GM18861 (cell line): ENCODE results near the gene RALGPS1.

ENCODE experiments used
- ATAC-seq: cut with Tn5 transposase; IDR thresholded peaks from one replicate; pipeline ENCODE4 v1.9.1; 2021; ENCODE audit not compliant: unreplicated experiment

Gene RALGPS1

DNA sequence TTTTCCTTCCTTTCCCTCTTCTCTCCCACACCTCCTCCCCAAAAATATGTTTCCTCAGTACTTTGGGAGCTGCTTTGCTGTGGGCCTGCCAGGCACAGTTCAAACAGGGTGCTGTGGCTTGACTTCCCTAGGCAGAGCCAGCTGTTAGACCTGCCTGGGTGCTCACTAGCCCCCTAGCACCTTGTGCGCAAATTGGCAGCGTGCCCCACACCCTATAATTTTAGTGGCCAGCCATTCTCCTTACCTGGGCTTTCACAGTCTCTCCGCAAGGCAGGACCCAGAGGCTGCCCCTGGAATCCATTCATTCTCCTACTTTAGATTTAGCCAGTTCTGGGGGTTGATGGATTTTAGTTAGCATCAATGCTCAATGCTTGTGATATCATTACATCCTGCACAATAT lies 135.6 kb downstream of the RALGPS1 start:
- no peak for ATAC-seq

DNA sequence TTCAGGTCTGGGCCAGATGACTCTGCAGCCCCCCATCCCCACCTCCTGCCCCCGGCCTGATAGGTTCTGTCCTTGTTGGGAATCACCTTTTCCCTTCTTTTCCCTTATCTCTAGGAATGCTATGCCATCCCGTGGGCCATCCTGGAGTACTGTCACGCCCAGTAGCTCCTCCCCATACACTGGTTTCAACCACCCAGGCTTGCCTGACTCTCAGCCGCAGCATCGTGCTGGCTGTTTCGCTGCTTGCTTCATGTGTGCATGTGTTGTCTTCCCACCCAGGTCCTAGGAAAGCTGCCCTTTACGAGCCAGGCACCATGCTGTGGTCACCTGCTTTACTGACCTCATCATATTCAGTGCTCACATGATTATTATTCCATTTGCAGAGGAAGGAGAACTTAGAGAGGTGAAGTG lies 136.0 kb downstream of the RALGPS1 start:
- no peak for ATAC-seq

GRCh38 chr9:127051881-127052595 lies 137.5 kb downstream of the RALGPS1 start:
- ATAC-seq = no peak

- ATAC-seq = no peak
Measured at GRCh38 chr9:127053057-127053821, 138.7 kb downstream of the RALGPS1 start.

GRCh38 chr9:127053960-127054359 lies 139.4 kb downstream of the RALGPS1 start:
- no peak for ATAC-seq

GRCh38 chr9:127055745-127056402 lies 141.3 kb downstream of the RALGPS1 start:
- ATAC-seq = no peak

DNA sequence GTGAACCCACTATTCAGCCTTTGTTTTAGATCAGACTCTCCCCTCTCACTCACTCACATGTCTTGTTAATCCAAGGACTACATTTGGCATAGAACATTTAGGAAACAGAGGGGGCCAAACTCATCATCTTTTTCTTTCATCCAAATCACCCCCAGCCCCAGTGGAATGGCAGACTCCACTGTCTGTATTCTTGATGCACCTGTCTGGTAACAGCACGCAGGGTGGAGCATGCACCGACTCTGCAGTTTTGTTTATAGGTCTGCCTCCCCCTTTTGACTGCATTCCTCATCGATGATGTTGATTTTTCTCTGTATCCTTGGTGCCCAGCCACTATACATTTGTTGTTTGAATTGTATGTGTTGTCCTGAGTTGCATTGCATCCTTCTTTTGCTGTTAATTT lies 141.9 kb downstream of the RALGPS1 start:
- no peak for ATAC-seq

GRCh38 chr9:127058011-127058644 lies 143.5 kb downstream of the RALGPS1 start:
- no peak for ATAC-seq

GRCh38 chr9:127058645-127059021 lies 144.1 kb downstream of the RALGPS1 start:
- no peak for ATAC-seq

- no peak for ATAC-seq
Measured at GRCh38 chr9:127059030-127059429, 144.4 kb downstream of the RALGPS1 start.

GRCh38 chr9:127059765-127060361 lies 145.3 kb downstream of the RALGPS1 start:
- no peak for ATAC-seq

DNA sequence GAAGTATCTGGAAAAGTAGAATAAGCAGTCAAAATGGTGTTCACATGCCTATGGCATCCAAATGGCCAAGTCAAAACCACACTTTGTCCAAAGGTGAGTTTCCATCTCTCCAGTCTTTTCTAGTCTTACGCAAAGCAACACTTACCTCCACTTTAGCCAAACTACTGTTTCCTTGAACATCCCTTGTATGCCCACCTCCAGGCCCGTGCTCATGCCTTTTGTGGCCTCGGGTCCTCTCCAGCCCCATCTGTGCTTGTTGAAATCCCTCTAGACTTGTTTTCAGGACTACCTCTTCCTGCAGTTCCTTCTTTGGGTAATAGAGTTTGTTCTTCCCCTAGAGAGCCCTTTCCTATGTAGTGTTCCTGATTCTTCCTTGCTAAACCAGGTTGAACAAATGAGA lies 146.8 kb downstream of the RALGPS1 start:
- no peak for ATAC-seq

DNA sequence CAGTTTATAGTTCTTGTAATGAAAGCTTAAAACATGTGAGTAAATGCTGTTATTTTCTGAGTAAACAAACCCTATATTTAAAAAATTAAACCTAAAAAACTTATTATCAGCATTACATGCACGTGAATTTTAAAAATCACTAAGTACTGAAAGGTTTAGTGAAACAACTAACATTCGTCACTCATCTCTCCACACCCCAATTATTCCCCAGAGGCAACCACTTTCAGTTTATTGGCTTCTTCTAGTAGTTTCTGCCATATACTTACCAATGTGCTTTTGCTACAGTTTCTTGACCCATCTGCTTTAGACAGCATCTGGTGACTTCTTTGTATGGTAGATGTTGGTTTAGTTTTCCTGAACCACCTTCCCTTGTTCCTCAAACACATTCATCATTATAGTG lies 149.8 kb downstream of the RALGPS1 start:
- ATAC-seq = no peak

DNA sequence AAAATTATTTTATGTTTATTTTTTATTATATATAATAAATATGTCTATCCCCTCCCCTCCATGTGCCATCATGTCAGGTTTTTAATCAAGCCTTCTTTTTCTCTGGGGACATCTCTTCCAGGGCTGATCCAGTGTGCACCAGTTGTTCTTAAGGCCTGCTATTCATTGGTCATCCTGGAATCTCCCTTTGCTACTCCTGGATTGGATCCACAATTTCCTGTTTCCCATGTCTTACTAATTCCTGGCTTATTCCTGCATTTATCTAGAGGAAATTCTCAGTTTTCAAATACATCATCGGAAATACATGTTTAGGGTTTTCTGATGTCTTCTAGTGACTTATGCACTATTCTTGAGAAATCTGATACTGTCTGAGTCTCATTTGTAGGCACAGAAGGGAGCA lies 151.0 kb downstream of the RALGPS1 start:
- no peak for ATAC-seq

DNA sequence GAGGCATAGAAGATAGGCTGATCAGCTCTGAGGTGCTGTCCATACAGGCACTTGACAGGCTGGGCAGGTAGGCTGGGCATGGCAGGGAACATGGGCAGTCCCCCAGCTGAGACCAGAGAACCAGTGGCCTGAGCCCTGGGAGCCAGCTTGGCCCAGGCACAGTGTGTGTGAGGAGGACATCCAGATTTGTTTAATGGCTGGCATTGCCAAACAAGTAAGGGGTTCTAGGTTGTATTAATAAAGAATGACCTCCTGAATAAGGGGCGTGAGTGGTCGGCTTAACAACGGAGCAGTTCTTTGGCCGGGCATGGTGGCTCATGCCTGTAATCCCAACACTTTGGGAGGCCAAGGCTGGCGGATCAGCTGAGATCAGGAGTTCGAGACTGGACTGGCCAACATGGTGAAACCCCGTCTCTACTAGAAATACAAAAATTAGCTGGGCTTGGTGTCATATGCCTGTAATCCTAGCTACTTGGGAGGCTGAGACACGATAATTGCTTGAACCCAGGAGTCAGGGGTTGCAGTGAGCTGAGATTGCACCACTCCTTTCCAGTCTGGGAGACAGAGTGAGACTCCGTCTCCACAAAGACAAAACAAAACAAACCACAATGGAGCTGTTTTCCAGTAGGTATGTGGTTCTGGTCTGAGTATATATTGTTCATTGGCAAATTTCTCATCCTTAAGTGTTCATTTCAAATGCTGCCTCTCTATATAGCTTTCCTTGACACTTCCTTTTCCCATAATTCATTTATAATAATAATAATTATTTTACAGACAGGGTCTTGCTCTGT lies 151.7 kb downstream of the RALGPS1 start:
- no peak for ATAC-seq

DNA sequence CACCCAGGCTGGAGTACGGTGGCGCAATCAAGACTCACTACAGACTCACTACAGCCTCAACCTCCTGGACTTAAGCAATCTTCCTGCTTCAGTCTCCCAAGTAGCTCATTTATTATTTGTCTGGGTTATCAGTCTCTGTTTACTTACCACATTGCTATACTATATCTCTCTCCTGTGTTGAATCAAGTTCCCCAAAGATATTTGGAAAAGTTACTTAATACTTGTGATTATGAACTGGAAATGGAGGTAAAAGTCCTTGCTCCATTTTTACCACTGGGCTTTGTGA lies 152.2 kb downstream of the RALGPS1 start:
- no peak for ATAC-seq

- no peak for ATAC-seq
Measured at GRCh38 chr9:127067603-127068220, 153.1 kb downstream of the RALGPS1 start.

GRCh38 chr9:127074561-127075548 lies 160.3 kb downstream of the RALGPS1 start:
- ATAC-seq = no peak
